ENCODE measurements around the gene RFX4. TPM values are rescaled to one million over a fixed set of nuclear protein-coding genes. Genes with fewer than 3 reads are reported as not detected.

Gene RFX4
- total and polyA plus RNA-seq, 2 of the 8 experiments (the other 6 are each of a cell fraction or from before 2014, with no cell fraction given), result 0.06 TPM; not detected in 1

DNA sequence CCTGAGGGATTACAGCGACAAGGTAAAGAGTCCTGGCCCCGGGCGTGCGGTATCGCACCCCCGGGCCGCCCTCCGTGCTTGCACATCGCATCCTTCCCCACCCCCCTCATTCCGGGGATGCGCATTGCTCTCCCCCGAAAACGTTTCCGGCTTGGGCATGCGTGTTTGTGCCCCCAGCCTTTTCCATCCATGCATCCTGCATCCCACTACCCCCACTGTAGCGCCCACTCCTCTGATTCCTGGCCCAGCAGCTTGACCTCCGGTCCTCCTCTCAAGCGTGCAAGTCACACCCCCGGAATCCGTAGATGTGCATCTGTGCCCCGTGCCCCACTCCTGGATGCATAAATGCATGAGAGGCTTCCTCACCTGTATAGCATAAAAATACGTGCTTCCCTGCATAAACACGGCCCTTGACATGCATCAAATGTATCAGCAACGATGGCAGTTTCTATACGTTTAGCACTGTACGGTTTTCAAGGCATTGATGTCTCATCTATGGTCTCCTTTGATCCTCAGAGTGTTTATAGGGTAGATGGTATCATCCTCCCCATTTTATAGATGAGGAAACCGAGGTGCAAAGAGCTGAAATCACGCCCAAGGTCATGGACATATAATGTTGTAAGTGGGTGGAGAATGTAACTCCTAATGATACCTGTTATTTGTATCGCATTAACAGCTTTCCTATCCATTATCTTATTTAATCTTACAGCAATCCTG is 192.2 kb downstream of the RFX4 start:
- POLR2A ChIA-PET (ENCODE audit: partially characterized antibody), result interaction anchor here (0.7 to 2.6 kb wide), 9 partner anchors 14 to 193 kb away, joined by 3 to 9 read pairs (median 4); no protein-coding TSS in a partner anchor
- peaks cover 14 to 52% of the 10 kb centered on the region in 2 experiments for H3K79me2 ChIP-seq (ENCODE audit: control insufficient read depth in 1 of 2, insufficient read depth in 2 of 2, low read length in 2 of 2)

More for the DNA sequence above, 192.2 kb downstream of the RFX4 start:
- H3K14ac ChIP-seq (ENCODE audit: insufficient read length), result no peak overlapping the region
- no peaks in the 10 kb centered on the region for H3K9me3 ChIP-seq (ENCODE audit: insufficient read depth in 2 of 2, low read depth in 1 of 2, low read length in 1 of 2)
- peak overlapping the region; percentile 81 for H3K18ac ChIP-seq (ENCODE audit: extremely low read depth, low read length)
- H4K8ac ChIP-seq (ENCODE audit: extremely low read depth, insufficient read depth, low read length), result peak overlapping the region; percentile 97
- no peak overlapping the region for H2BK12ac ChIP-seq (ENCODE audit: low read depth, low read length)
- peak overlapping the region; percentile 87 for H3K56ac ChIP-seq (replicated peaks; ENCODE audit: insufficient read length, low read depth, low read length)
- peaks cover 0 to 10% (median 5%) of the 10 kb centered on the region in 4 experiments; a peak in 3 of 7 replicates for H3K4me1 ChIP-seq (replicated peaks in 1 of 4; ENCODE audit: control insufficient read depth in 3 of 4, insufficient read depth in 4 of 4, low read length in 3 of 4)
- H2BK20ac ChIP-seq (ENCODE audit: low read length), result no peak overlapping the region
- H2BK15ac ChIP-seq (ENCODE audit: low read length), result no peak overlapping the region
- H2BK120ac ChIP-seq (replicated peaks; ENCODE audit: low read depth, low read length), result peak overlapping the region; percentile 9
- peak overlapping the region; percentile 68 to 94 for H3K4me2 ChIP-seq (ENCODE audit: insufficient read depth in 1 of 2, low read depth in 2 of 2, low read length in 2 of 2)
- peak overlapping the region; percentile 77 to 92 (median 85) for H3K4me3 ChIP-seq (ENCODE audit: extremely low read depth in 1 of 4, insufficient read depth in 2 of 4, low read depth in 3 of 4, low read length in 4 of 4)
- no peak overlapping the region for H2AFZ ChIP-seq (ENCODE audit: low read length)
- peak overlapping the region; percentile 73 for H3K4ac ChIP-seq (replicated peaks; ENCODE audit: insufficient read length, low read depth, low read length)
- no peaks in the 10 kb centered on the region for H3K27me3 ChIP-seq (replicated peaks in 1 of 4; ENCODE audit: control insufficient read depth in 3 of 4, extremely low read depth in 1 of 4, insufficient read depth in 3 of 4, low read length in 3 of 4)
- H3K23ac ChIP-seq (ENCODE audit: insufficient read length), result no peak overlapping the region
- peaks cover 0 to 7% of the 10 kb centered on the region in 2 experiments for H4K20me1 ChIP-seq (replicated peaks in 1 of 2; ENCODE audit: control insufficient read depth in 1 of 2, insufficient read depth in 2 of 2, low read length in 2 of 2)
- H3K36me3 ChIP-seq (ENCODE audit: control insufficient read depth in 2 of 4, insufficient read depth in 4 of 4, low read length in 3 of 4), result no peaks in the 10 kb centered on the region; a peak in 1 of 8 replicates
- H3K23me2 ChIP-seq (ENCODE audit: low read depth, low read length), result peaks cover 7% of the 10 kb centered on the region; the same call in 1 of the 2 replicates
- FAIRE-seq, result no peak
- peak overlapping the region; percentile 53 for H4K5ac ChIP-seq (ENCODE audit: insufficient read length, low read depth, low read length)
- WGBS, 2 experiments (ENCODE audit: extremely low coverage in 1 of 2, insufficient coverage in 1 of 2, insufficient read length in 1 of 2, insufficient replicate concordance in 2 of 2, low coverage in 1 of 2, low lambda C conversion rate in 2 of 2, missing lambda C conversion rate in 1 of 2), result 7% methylated on average over 26 of the region's 29 CpGs; no CpG with 5 or more reads in 1 of the 2 experiments
- peak overlapping the region; percentile 34 for H4K91ac ChIP-seq (replicated peaks; ENCODE audit: insufficient read length, low read length)
- no peak for DNase-seq (ENCODE audit: low read depth in 1 of 2, low spot score in 2 of 2)
- TF ChIP-seq, protein P1, sequence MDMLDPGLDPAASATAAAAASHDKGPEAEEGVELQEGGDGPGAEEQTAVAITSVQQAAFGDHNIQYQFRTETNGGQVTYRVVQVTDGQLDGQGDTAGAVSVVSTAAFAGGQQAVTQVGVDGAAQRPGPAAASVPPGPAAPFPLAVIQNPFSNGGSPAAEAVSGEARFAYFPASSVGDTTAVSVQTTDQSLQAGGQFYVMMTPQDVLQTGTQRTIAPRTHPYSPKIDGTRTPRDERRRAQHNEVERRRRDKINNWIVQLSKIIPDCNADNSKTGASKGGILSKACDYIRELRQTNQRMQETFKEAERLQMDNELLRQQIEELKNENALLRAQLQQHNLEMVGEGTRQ (IDR thresholded peaks at IDR 0.05; ENCODE audit: low read length), result no peak
- peak; percentile 75 for TF ChIP-seq KDM4A (IDR thresholded peaks at IDR 0.05; ENCODE audit: low read depth, low read length, severe bottlenecking)
- TF ChIP-seq TEAD4 (IDR thresholded peaks at IDR 0.05; ENCODE audit: low read depth, low read length), result no peak
- no peak for TF ChIP-seq NRF1 (IDR thresholded peaks at IDR 0.05; ENCODE audit: low read depth, low read length)
- peak; percentile 47 for TF ChIP-seq ASH2L (IDR thresholded peaks at IDR 0.05; ENCODE audit: low read length)
- TF ChIP-seq HDAC2 (IDR thresholded peaks at IDR 0.05; ENCODE audit: borderline replicate concordance in 1 of 2, low read depth in 2 of 2, low read length in 2 of 2), result 0 out of 4 replicates have a peak, but pooled peaks of 1 of the 2 experiments have one; percentile 15
- no peak for TF ChIP-seq SP2 (IDR thresholded peaks at IDR 0.05; ENCODE audit: low read length)
- peak; percentile 40 for TF ChIP-seq RBBP5 (IDR thresholded peaks at IDR 0.05; ENCODE audit: borderline replicate concordance, low read depth, low read length)
- no peak for TF ChIP-seq CBX8 (IDR thresholded peaks at IDR 0.05; ENCODE audit: borderline replicate concordance, low read depth, low read length)
- TF ChIP-seq RAD21 (IDR thresholded peaks at IDR 0.05 in 1 of 2, conservative IDR thresholded peaks at IDR 0.05 in 1 of 2; ENCODE audit: low read depth in 2 of 2, low read length in 2 of 2), result no peak
- H2AK5ac ChIP-seq (ENCODE audit: low read depth, low read length), result no peak overlapping the region
- CTCF ChIA-PET (ENCODE audit: partially characterized antibody), result interaction anchor here (0.9 to 2.9 kb wide), 10 partner anchors 15 to 417 kb away, joined by 3 to 13 read pairs (median 4); partner anchors contain the start of gene POLR3B
- peak overlapping the region; percentile 54 to 86 (median 85) for H3K9ac ChIP-seq (replicated peaks in 1 of 4; ENCODE audit: extremely low read depth in 1 of 4, low read depth in 3 of 4, low read length in 3 of 4)
- H3K27ac ChIP-seq (ENCODE audit: low read depth, low read length), result peak overlapping the region; percentile 92; the same call in 1 of the 2 replicates
- H2BK5ac ChIP-seq (ENCODE audit: low read depth, low read length), result peak overlapping the region; percentile 93
- peaks cover 2% of the 10 kb centered on the region; the same call in 1 of the 2 replicates for H3K79me1 ChIP-seq (ENCODE audit: low read depth, low read length)
